K562 (cell line): ENCODE measurements around the gene CYP11A1. TPM values are rescaled to one million over a fixed set of nuclear protein-coding genes. Genes with fewer than 3 reads are reported as not detected.

Experiments
- ARNT ChIP-seq, 2 experiments: fragments of 450-650 bp; IDR thresholded peaks; 2 replicates each; pipeline ENCODE4 v1.6.1; 2016; ENCODE audit warnings: mild to moderate bottlenecking in 1 of 2
- BCL6 ChIP-seq: fragments of 250-450 bp; sonication (Bioruptor Pico); IDR thresholded peaks from 2 replicates; pipeline ENCODE4 v1.4.0; 2020
- BHLHE40 ChIP-seq: IDR thresholded peaks from 2 replicates; pipeline ENCODE4 v1.6.1; 2011; ENCODE audit warnings: low read length, improper control_type of control experiment
- EHMT2 ChIP-seq: fragments of 450-650 bp; IDR thresholded peaks from 2 replicates; pipeline ENCODE4 v1.6.1; 2018; ENCODE audit warnings: antibody characterized with exemption
- EP400 ChIP-seq: fragments of 450-650 bp; IDR thresholded peaks from 2 replicates; pipeline ENCODE4 v1.6.1; 2017; ENCODE audit warnings: antibody characterized with exemption, mild to moderate bottlenecking, moderate library complexity
- HDGF ChIP-seq: fragments of 450-650 bp; IDR thresholded peaks from 2 replicates; pipeline ENCODE4 v1.6.1; 2016
- HMGXB4 ChIP-seq: sonication (generic); formaldehyde crosslinking; IDR thresholded peaks from 2 replicates; pipeline ENCODE4 v1.8.1; 2023; ENCODE audit warnings: mild to moderate bottlenecking, missing genetic modification reagents
- ILF3 ChIP-seq: fragments of 450-650 bp; IDR thresholded peaks from 2 replicates; pipeline ENCODE4 v1.6.1; 2018; ENCODE audit warnings: antibody characterized with exemption, mild to moderate bottlenecking, moderate library complexity, borderline replicate concordance
- JUN ChIP-seq, 2 experiments: sonication (generic) in 1 of 2; formaldehyde crosslinking in 1 of 2; IDR thresholded peaks; 2 replicates each; pipeline versions ENCODE4 v1.6.1 to v1.8.0; 2012 to 2022; ENCODE audit warnings: borderline replicate concordance in 2 of 2, mild to moderate bottlenecking in 2 of 2, improper control_type of control experiment in 1 of 2, low read depth in 1 of 2, low read length in 1 of 2, missing genetic modification reagents in 1 of 2
- LCOR ChIP-seq: sonication (generic); formaldehyde crosslinking; IDR thresholded peaks from 2 replicates; pipeline ENCODE4 v1.8.0; 2022; ENCODE audit warnings: mild to moderate bottlenecking, missing genetic modification reagents
- MECOM ChIP-seq: fragments of 250-450 bp; sonication (Bioruptor Pico); IDR thresholded peaks from 2 replicates; pipeline ENCODE4 v1.8.0; 2022; ENCODE audit warnings: inconsistent platforms
- MYBL2 ChIP-seq, 2 experiments: fragments of 450-650 bp in 1 of 2; sonication (generic) in 1 of 2; formaldehyde crosslinking in 1 of 2; IDR thresholded peaks; 2 replicates each; pipeline versions ENCODE4 v1.6.1 to v1.8.1; 2017 to 2022; ENCODE audit warnings: borderline replicate concordance in 1 of 2, inconsistent platforms in 1 of 2, low read depth in 1 of 2, mild to moderate bottlenecking in 1 of 2, missing genetic modification reagents in 1 of 2, moderate library complexity in 1 of 2
- NCOA1 ChIP-seq: fragments of 450-650 bp; IDR thresholded peaks from 2 replicates; pipeline ENCODE4 v1.6.1; 2016; ENCODE audit warnings: low read depth
- NR2C1 ChIP-seq, 2 experiments: fragments of 450-650 bp; IDR thresholded peaks; 2 replicates each; pipeline ENCODE4 v1.6.1; 2017; ENCODE audit warnings: mild to moderate bottlenecking in 2 of 2, antibody characterized with exemption in 1 of 2, inconsistent platforms in 1 of 2, missing compliant biosample characterization in 1 of 2, missing genetic modification characterization in 1 of 2
- PHF20 ChIP-seq: fragments of 450-650 bp; IDR thresholded peaks from 2 replicates; pipeline ENCODE4 v1.6.1; 2018; ENCODE audit not compliant: partially characterized antibody
- PHF8 ChIP-seq: fragments of 200-600 bp; sonication (generic); IDR thresholded peaks from 2 replicates; pipeline ENCODE4 v1.6.1; 2012; ENCODE audit warnings: mixed run types, mild to moderate bottlenecking, inconsistent platforms, low read length, moderate library complexity, borderline replicate concordance
- POU5F1 ChIP-seq: fragments of 150-350 bp; IDR thresholded peaks from 2 replicates; pipeline ENCODE4 v1.6.1; 2014; ENCODE audit warnings: borderline replicate concordance, low read length, low read depth, mild to moderate bottlenecking; ENCODE audit not compliant: partially characterized antibody
- SMC3 ChIP-seq: conservative IDR thresholded peaks from 2 replicates; pipeline ENCODE4 v1.6.1; 2011; ENCODE audit warnings: low read depth, low read length, improper control_type of control experiment; ENCODE audit not compliant: insufficient read depth
- TAF7 ChIP-seq: fragments of 450-650 bp; IDR thresholded peaks from 2 replicates; pipeline ENCODE4 v1.6.1; 2016; ENCODE audit warnings: missing genetic modification characterization, missing compliant biosample characterization
- TCF3 ChIP-seq: sonication (generic); formaldehyde crosslinking; IDR thresholded peaks from 2 replicates; pipeline ENCODE4 v1.4.0; 2020; ENCODE audit warnings: mild to moderate bottlenecking, missing genetic modification reagents
- TEAD2 ChIP-seq: fragments of 450-650 bp; IDR thresholded peaks from 2 replicates; pipeline ENCODE4 v1.6.1; 2016; ENCODE audit warnings: missing genetic modification characterization, control low read depth, missing compliant biosample characterization
- THAP7 ChIP-seq: fragments of 250-450 bp; sonication (Bioruptor Pico); IDR thresholded peaks from 2 replicates; pipeline ENCODE4 v1.5.0; 2021
- XRCC5 ChIP-seq: fragments of 200-400 bp; formaldehyde crosslinking; IDR thresholded peaks from 2 replicates; pipeline ENCODE4 v1.6.1; 2017; ENCODE audit warnings: low read depth, mild to moderate bottlenecking, low read length
- ZNF143 ChIP-seq: sonication (generic); formaldehyde crosslinking; IDR thresholded peaks from 2 replicates; pipeline ENCODE4 v1.9.0; 2022; ENCODE audit warnings: mild to moderate bottlenecking, missing genetic modification reagents
- ZNF830 ChIP-seq: fragments of 250-450 bp; sonication (Bioruptor Pico); IDR thresholded peaks from 2 replicates; pipeline ENCODE4 v1.5.0; 2021; ENCODE audit warnings: mild to moderate bottlenecking
- ZZZ3 ChIP-seq: fragments of 450-650 bp; IDR thresholded peaks from 2 replicates; pipeline ENCODE4 v1.6.1; 2016; ENCODE audit warnings: antibody characterized with exemption, mild to moderate bottlenecking, moderate library complexity
- polyA plus RNA-seq, 8 experiments: library from polyadenylated mRNA; depleted of rRNA in 4 of 8; stranded (reverse) in 5 of 8; unstranded in 3 of 8; fragments of >200 nt; fragmentation: Nextera tagmentation in 2 of 8; fragmentation: Illumina TruSeq in 1 of 8; extraction: Ambion mirVana in 2 of 8; extraction: Trizol in 1 of 8; gene quantifications; 2 replicates each; pipeline versions ENCODE4 v1.2.1 to v1.2.3, GENCODE V29; 2011 to 2014; ENCODE audit warnings: inconsistent platforms in 1 of 8, missing spikeins in 1 of 8
- total RNA-seq, 7 experiments: library from RNA; depleted of rRNA in 6 of 7; stranded (reverse); fragments of >200 nt in 6 of 7; fragmentation: Illumina TruSeq in 2 of 7; extraction: Trizol in 2 of 7; gene quantifications; 2 replicates each; pipeline versions ENCODE4 v1.2.1 to v1.2.3, GENCODE V29; 2011 to 2021; ENCODE audit warnings: low replicate concordance in 1 of 7

The CYP11A1 gene
- total and polyA plus RNA-seq, 9 of the 15 experiments (the other 6 are each of a cell fraction or from before 2014, with no cell fraction given) = 0.06 to 0.24 (median 0.10) TPM; not detected in 4

GRCh38 chr15:74291101-74292071 lies 76.1 kb downstream of the CYP11A1 start (continued):
- TF ChIP-seq POU5F1 = no peak
- TF ChIP-seq TAF7 (tag) = no peak
- no peak for TF ChIP-seq PHF8
- peak; percentile 5; the same call in 1 of the 2 replicates for TF ChIP-seq JUN (IDR thresholded peaks at IDR 0.05; ENCODE audit: borderline replicate concordance, low read depth, low read length)
- TF ChIP-seq JUN (CRISPR knock-in tag; IDR thresholded peaks at IDR 0.05; ENCODE audit: borderline replicate concordance) = 0 out of 2 replicates have a peak, but pooled peaks have one; percentile 29
- peak; percentile 99 for TF ChIP-seq EHMT2
- TF ChIP-seq NCOA1 = peak; percentile 60
- TF ChIP-seq SMC3 = no peak
- TF ChIP-seq PHF20 = no peak
- TF ChIP-seq MYBL2 (IDR thresholded peaks at IDR 0.05; ENCODE audit: low read depth) = no peak
- no peak for TF ChIP-seq MYBL2 (CRISPR knock-in tag; IDR thresholded peaks at IDR 0.05; ENCODE audit: borderline replicate concordance)
- no peak for TF ChIP-seq ZNF830 (CRISPR knock-in tag)
- TF ChIP-seq MECOM (CRISPR knock-in tag) = no peak
- no peak for TF ChIP-seq ZZZ3
- no peak for TF ChIP-seq NR2C1 (IDR thresholded peaks at IDR 0.05)
- TF ChIP-seq NR2C1 (tag; IDR thresholded peaks at IDR 0.05) = no peak
- TF ChIP-seq ZNF143 (CRISPR knock-in tag) = peak; percentile 50; the same call in 1 of the 2 replicates
- TF ChIP-seq HMGXB4 (CRISPR knock-in tag) = peak; percentile 76; the same call in 1 of the 2 replicates
- TF ChIP-seq BCL6 (CRISPR knock-in tag) = no peak
- TF ChIP-seq LCOR (CRISPR knock-in tag) = peak; percentile 89; the same call in 1 of the 2 replicates
- no peak for TF ChIP-seq HDGF
- peak; percentile 54; the same call in 1 of the 2 replicates for TF ChIP-seq EP400
- no peak for TF ChIP-seq XRCC5
- peak; percentile 51; the same call in 1 of the 2 replicates for TF ChIP-seq TCF3 (CRISPR knock-in tag)
- no peak for TF ChIP-seq ILF3
- no peak for TF ChIP-seq BHLHE40
- TF ChIP-seq TEAD2 (tag) = no peak
- TF ChIP-seq ARNT (IDR thresholded peaks at IDR 0.05) = no peak
- no peak for TF ChIP-seq THAP7 (CRISPR knock-in tag)
